Measurements from ENCODE around the gene ANKRD39.
"Not testable (repeated sequence)": the region's sequence is repeated elsewhere in the genome, so short reads cannot be mapped to it uniquely, and the experiment has no call there.

ANKRD39 gene

DNA sequence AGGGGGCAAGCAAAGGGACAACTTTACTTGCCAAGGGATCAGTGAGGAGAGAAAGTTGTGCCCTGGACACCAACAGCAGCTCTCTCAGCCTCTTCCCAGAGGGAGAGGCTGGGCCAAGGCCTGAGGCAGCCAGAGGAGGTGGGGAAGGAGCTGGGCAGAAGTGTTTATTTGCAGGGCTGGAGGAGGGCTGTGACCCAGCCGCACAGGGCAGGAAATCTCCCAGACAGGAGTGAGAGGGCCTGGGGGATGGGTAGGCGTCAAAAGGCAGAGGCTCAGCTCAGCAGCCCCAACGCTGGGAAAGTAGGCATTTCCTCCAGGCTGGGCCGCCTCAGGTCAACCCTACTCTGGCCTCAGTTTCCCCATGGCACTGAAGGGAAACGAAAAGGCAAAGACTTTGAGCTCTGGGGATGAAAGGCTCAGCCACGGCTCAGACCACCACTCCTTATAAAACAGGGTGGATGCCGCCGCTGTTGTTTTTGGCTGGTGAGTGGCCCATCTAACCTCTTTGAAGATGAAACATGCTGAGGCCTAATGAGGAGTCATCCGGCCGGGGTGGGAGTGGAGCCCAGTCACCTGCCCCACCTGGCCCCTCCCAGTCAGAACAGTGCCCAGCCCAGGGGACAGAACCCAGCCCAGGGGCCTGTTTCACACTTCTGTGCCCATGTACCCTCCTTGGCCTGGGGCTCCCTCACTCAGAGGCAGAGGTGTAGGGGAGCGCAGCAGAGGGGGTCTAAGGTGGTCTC is 33.9 kb upstream of the ANKRD39 start:
- H3K36me3 ChIP-seq (replicated peaks; ENCODE audit: insufficient read depth, low read length), result no peaks in the 10 kb centered on the region
- no peaks in the 10 kb centered on the region for H3K27me3 ChIP-seq (replicated peaks; ENCODE audit: insufficient read depth, low read length)
- H3K27ac ChIP-seq (ENCODE audit: low read length), result no peak overlapping the region
- no peaks in the 10 kb centered on the region for H3F3A ChIP-seq (ENCODE audit: insufficient read depth, low read length)
- no peak overlapping the region for H3K4me2 ChIP-seq (ENCODE audit: low read depth, low read length)
- no peaks in the 10 kb centered on the region for H4K20me1 ChIP-seq (ENCODE audit: insufficient read depth, low read length)
- peaks cover 18% of the 10 kb centered on the region for H3K4me1 ChIP-seq (ENCODE audit: low read length)
- TF ChIP-seq, protein P1, sequence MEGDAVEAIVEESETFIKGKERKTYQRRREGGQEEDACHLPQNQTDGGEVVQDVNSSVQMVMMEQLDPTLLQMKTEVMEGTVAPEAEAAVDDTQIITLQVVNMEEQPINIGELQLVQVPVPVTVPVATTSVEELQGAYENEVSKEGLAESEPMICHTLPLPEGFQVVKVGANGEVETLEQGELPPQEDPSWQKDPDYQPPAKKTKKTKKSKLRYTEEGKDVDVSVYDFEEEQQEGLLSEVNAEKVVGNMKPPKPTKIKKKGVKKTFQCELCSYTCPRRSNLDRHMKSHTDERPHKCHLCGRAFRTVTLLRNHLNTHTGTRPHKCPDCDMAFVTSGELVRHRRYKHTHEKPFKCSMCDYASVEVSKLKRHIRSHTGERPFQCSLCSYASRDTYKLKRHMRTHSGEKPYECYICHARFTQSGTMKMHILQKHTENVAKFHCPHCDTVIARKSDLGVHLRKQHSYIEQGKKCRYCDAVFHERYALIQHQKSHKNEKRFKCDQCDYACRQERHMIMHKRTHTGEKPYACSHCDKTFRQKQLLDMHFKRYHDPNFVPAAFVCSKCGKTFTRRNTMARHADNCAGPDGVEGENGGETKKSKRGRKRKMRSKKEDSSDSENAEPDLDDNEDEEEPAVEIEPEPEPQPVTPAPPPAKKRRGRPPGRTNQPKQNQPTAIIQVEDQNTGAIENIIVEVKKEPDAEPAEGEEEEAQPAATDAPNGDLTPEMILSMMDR (IDR thresholded peaks at IDR 0.05; ENCODE audit: low read length), result no peak
- no peak for TF ChIP-seq EZH2phosphoT487 (IDR thresholded peaks at IDR 0.05; ENCODE audit: low read length)
- no peaks in the 10 kb centered on the region for H3K9me3 ChIP-seq (replicated peaks; ENCODE audit: insufficient read depth, low read length)
- H2AFZ ChIP-seq (ENCODE audit: low read length), result no peak overlapping the region
- H3K79me2 ChIP-seq (ENCODE audit: low read length), result no peaks in the 10 kb centered on the region
- no peak for DNase-seq
- no peak overlapping the region for H3K4me3 ChIP-seq (ENCODE audit: low read length)
- no peaks in the 10 kb centered on the region for H3K9me2 ChIP-seq (replicated peaks; ENCODE audit: insufficient read depth, low read length)
- no peak overlapping the region for H3K9ac ChIP-seq (ENCODE audit: low read length)

DNA sequence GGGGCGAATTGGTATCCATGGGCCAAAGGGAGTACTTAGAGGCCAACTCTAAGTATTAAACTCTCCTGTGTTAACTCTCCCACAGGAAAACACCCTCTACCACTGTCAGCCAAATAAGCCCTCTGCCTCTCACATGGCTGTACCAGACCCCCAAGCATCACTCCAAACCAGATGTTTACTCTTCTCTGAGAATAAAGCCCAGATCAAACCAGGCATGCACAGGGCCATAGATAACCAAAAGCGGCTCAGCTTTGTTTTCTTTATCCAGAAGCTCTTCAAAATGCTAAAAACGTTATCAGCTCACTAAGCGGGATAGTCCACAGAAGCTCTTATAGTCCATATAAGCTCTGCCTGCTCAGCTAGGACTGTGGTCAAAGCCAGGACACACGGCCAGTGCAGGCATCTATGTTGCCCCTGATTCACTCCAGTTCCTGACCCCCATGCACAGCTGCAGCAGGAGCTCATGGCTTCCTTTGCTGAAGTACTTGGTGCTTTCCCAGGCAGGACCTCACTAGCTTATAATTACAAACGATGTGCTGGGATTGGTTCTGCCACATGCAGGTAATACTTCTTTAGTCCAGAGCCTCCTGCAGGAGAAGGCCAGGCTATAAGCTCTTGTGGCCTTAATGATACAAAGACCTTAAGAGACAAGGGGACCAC is 33.0 kb upstream of the ANKRD39 start:
- H3K4me3 ChIP-seq (ENCODE audit: low read length), result no peak overlapping the region
- H3K9ac ChIP-seq (ENCODE audit: low read length), result no peak overlapping the region
- no peaks in the 10 kb centered on the region for H3K9me3 ChIP-seq (replicated peaks; ENCODE audit: insufficient read depth, low read length)
- no peak overlapping the region for H3K27ac ChIP-seq (ENCODE audit: low read length)
- H3K4me2 ChIP-seq (ENCODE audit: low read depth, low read length), result no peak overlapping the region
- no peaks in the 10 kb centered on the region for H3K27me3 ChIP-seq (replicated peaks; ENCODE audit: insufficient read depth, low read length)
- TF ChIP-seq EZH2 (optimal IDR thresholded peaks at IDR 0.05; ENCODE audit: low read depth, low read length) (no peak), EZH2phosphoT487 (IDR thresholded peaks at IDR 0.05; ENCODE audit: low read length) (no peak)
- TF ChIP-seq, protein P1 (IDR thresholded peaks at IDR 0.05; ENCODE audit: low read length), result no peak
- H3K9me2 ChIP-seq (replicated peaks; ENCODE audit: insufficient read depth, low read length), result no peaks in the 10 kb centered on the region
- no peak overlapping the region for H2AFZ ChIP-seq (ENCODE audit: low read length)
- DNase-seq, result no peak
- H3K79me2 ChIP-seq (ENCODE audit: low read length), result no peaks in the 10 kb centered on the region
- peaks cover 10% of the 10 kb centered on the region for H3K4me1 ChIP-seq (ENCODE audit: low read length)
- no peaks in the 10 kb centered on the region for H4K20me1 ChIP-seq (ENCODE audit: insufficient read depth, low read length)
- H3K36me3 ChIP-seq (replicated peaks; ENCODE audit: insufficient read depth, low read length), result no peaks in the 10 kb centered on the region
- H3F3A ChIP-seq (ENCODE audit: insufficient read depth, low read length), result no peaks in the 10 kb centered on the region

DNA sequence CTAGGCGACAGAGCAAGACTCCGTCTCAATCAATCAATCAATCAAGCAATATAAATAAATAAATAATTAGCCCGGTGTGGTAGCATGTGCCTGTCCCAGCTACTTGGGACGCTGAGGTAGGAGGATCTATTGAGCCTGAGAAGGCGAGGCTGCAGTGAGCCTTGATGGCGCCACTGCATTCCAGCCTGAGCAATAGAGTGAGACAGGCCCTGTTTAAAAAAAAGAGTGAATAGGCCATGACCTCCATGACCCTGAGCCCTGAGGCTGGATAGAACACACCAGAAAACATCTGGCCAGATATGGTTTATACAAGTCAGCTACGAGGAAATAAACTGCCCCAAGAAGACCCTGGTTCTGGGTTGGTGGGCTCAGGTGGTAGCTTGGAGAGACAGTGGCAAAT is 32.4 kb upstream of the ANKRD39 start:
- Histone ChIP-seq H3K4me3 (ENCODE audit: low read length) (no peak overlapping the region), H3K27me3 (replicated peaks; ENCODE audit: insufficient read depth, low read length) (no peaks in the 10 kb centered on the region), H3K4me2 (ENCODE audit: low read depth, low read length) (no peak overlapping the region), H3K4me1 (ENCODE audit: low read length) (peaks cover 4% of the 10 kb centered on the region), H3F3A (ENCODE audit: insufficient read depth, low read length) (no peaks in the 10 kb centered on the region), H2AFZ (ENCODE audit: low read length) (no peak overlapping the region), H3K9me3 (replicated peaks; ENCODE audit: insufficient read depth, low read length) (no peaks in the 10 kb centered on the region), H4K20me1 (ENCODE audit: insufficient read depth, low read length) (no peaks in the 10 kb centered on the region), H3K27ac (ENCODE audit: low read length) (no peak overlapping the region), H3K36me3 (replicated peaks; ENCODE audit: insufficient read depth, low read length) (no peaks in the 10 kb centered on the region), H3K79me2 (ENCODE audit: low read length) (no peaks in the 10 kb centered on the region), H3K9ac (ENCODE audit: low read length) (no peak overlapping the region), H3K9me2 (replicated peaks; ENCODE audit: insufficient read depth, low read length) (no peaks in the 10 kb centered on the region)
- no peak for TF ChIP-seq EZH2 (optimal IDR thresholded peaks at IDR 0.05; ENCODE audit: low read depth, low read length)
- no peak for TF ChIP-seq EZH2phosphoT487 (IDR thresholded peaks at IDR 0.05; ENCODE audit: low read length)
- TF ChIP-seq, protein P1 (IDR thresholded peaks at IDR 0.05; ENCODE audit: low read length), result no peak
- DNase-seq, result no peak

DNA sequence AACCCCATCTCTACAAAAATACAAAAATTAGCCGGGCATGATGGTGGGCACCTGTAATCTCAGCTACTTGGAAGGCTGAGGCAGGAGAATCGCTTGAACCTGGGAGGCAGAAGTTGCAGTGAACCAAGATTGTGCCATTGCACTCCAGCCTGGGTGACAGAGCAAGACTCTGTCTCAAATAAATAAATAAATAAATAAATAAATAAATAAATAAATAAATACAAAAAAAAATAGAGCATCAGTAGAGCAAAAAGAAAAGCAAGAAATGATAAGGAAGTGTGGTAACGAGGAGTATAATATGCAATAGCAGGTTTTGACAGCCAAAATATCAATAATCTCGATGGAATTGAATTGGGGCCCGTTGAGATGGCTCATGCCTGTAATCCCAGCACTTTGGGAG is 31.7 kb upstream of the ANKRD39 start:
- not testable (repeated sequence) for H3K9me3 ChIP-seq (replicated peaks; ENCODE audit: insufficient read depth, low read length); H3K27ac ChIP-seq (ENCODE audit: low read length); H3K27me3 ChIP-seq (replicated peaks; ENCODE audit: insufficient read depth, low read length); H3K9me2 ChIP-seq (replicated peaks; ENCODE audit: insufficient read depth, low read length); H3K4me3 ChIP-seq (ENCODE audit: low read length); H3K9ac ChIP-seq (ENCODE audit: low read length); H3K4me2 ChIP-seq (ENCODE audit: low read depth, low read length); H2AFZ ChIP-seq (ENCODE audit: low read length); H3K79me2 ChIP-seq (ENCODE audit: low read length); H3K36me3 ChIP-seq (replicated peaks; ENCODE audit: insufficient read depth, low read length); H3K4me1 ChIP-seq (ENCODE audit: low read length); H4K20me1 ChIP-seq (ENCODE audit: insufficient read depth, low read length); DNase-seq; H3F3A ChIP-seq (ENCODE audit: insufficient read depth, low read length)
